ENCODE results near the gene VPS16. TPM values are rescaled to one million over a fixed set of nuclear protein-coding genes. Genes with fewer than 3 reads are reported as not detected.
A peak's percentile ranks its signal among the peaks of the same experiment; 100 is the strongest.

The VPS16 gene
- total and polyA plus RNA-seq, 2 of the 4 experiments (the other 2 are of a cell fraction) = 38.7 to 48.0 TPM

- Histone ChIP-seq H3K9ac (ENCODE audit: low read depth, low read length) (no peak overlapping the region), H3K23ac (ENCODE audit: low read depth, low read length) (no peak overlapping the region), H3K4me1 (ENCODE audit: control insufficient read depth, insufficient read depth, low read length) (peaks cover 32% of the 10 kb centered on the region), H3K27ac (ENCODE audit: insufficient read depth, low read length) (peak overlapping the region; percentile 56), H2BK15ac (ENCODE audit: low read depth, low read length) (peak overlapping the region; percentile 77), H4K8ac (ENCODE audit: low read depth in 2 of 2, low read length in 2 of 2) (peak overlapping the region; percentile 36 to 76), H3K36me3 (ENCODE audit: control insufficient read depth, insufficient read depth, low read length) (no peaks in the 10 kb centered on the region), H3K4me2 (ENCODE audit: low read depth, low read length) (no peak overlapping the region), H3K18ac (ENCODE audit: low read depth, low read length) (peak overlapping the region; percentile 56), H3K79me1 (ENCODE audit: low read depth in 1 of 2, low read length in 2 of 2) (0 out of 4 replicates have a peak, but pooled peaks cover 0 to 5% of the 10 kb centered on the region in 2 experiments), H2BK5ac (ENCODE audit: low read depth, low read length, poor library complexity, severe bottlenecking) (peak overlapping the region; percentile 62), H3K4me3 (ENCODE audit: insufficient read depth, low read depth, low read length) (no peak overlapping the region), H2AFZ (replicated peaks; ENCODE audit: low read length, poor library complexity) (peak overlapping the region; percentile 86), H2BK120ac (ENCODE audit: low read depth, low read length) (peak overlapping the region; percentile 92), H3K27me3 (ENCODE audit: control insufficient read depth, insufficient read depth, low read length) (no peaks in the 10 kb centered on the region), H4K5ac (ENCODE audit: low read depth, low read length) (peak overlapping the region; percentile 56), H4K91ac (ENCODE audit: insufficient read depth, low read depth, low read length) (peak overlapping the region; percentile 69), H2BK20ac (ENCODE audit: low read depth, low read length) (peak overlapping the region; percentile 91), H3K14ac (replicated peaks; ENCODE audit: low read depth, low read length) (peak overlapping the region; percentile 29), H3K9me3 (ENCODE audit: control insufficient read depth, insufficient read depth, low read length) (peaks cover 2% of the 10 kb centered on the region; the same call in 1 of the 2 replicates), H3K4ac (ENCODE audit: low read depth, low read length) (peak overlapping the region; percentile 85), H4K20me1 (ENCODE audit: insufficient read depth, low read length) (no peaks in the 10 kb centered on the region), H3K56ac (ENCODE audit: extremely low read depth, insufficient read depth, low read length) (0 out of 2 replicates have a peak overlapping the region, but pooled peaks have one; percentile 12), H2AK9ac (replicated peaks; ENCODE audit: low read depth, low read length, poor library complexity) (peak overlapping the region; percentile 42), H2AK5ac (ENCODE audit: low read depth, low read length) (peak overlapping the region; percentile 98), H3K9me1 (ENCODE audit: insufficient read depth, low read length) (peaks cover 28% of the 10 kb centered on the region)
- in situ Hi-C loops (cut with MboI; ENCODE audit: low sequenced_read_pairs) (loop anchor here (25.0 kb wide), 1 partner anchor 703 kb away; the partner anchor contains the start of gene STK35), dilution Hi-C loops (cut with HindIII; ENCODE audit: low sequenced_read_pairs, unreplicated experiment) (no loop called here), intact Hi-C loops (cut with micrococcal nuclease) (no loop called here)
- no peak for ATAC-seq (ENCODE audit: low read depth)
- ChIA-PET CTCF (no interaction called here), POLR2A (ENCODE audit: unreplicated experiment) (no interaction called here)
- no peak for DNase-seq
- BruUV-seq (replicated peaks) = no TSS peak
- TF ChIP-seq POLR2A (IDR thresholded peaks at IDR 0.05; ENCODE audit: low read depth, low read length) (no peak), CTCF (conservative IDR thresholded peaks at IDR 0.05; ENCODE audit: low read depth, low read length) (no peak), MAFK (IDR thresholded peaks at IDR 0.05; ENCODE audit: low read depth, low read length) (no peak), RAD21 (IDR thresholded peaks at IDR 0.05; ENCODE audit: low read length) (no peak), NFE2L2 (IDR thresholded peaks at IDR 0.05; ENCODE audit: low read depth, low read length) (no peak), ELK1 (IDR thresholded peaks at IDR 0.05; ENCODE audit: borderline replicate concordance, low read depth, low read length) (no peak), RCOR1 (IDR thresholded peaks at IDR 0.05; ENCODE audit: insufficient replicate concordance, low read length) (no peak), MXI1 (IDR thresholded peaks at IDR 0.05; ENCODE audit: borderline replicate concordance, low read depth, low read length) (no peak), CEBPB (IDR thresholded peaks at IDR 0.05; ENCODE audit: low read depth, low read length) (no peak), CHD1 (IDR thresholded peaks at IDR 0.05; ENCODE audit: low read depth, low read length) (no peak), BHLHE40 (IDR thresholded peaks at IDR 0.05; ENCODE audit: low read depth, low read length) (no peak), USF2 (IDR thresholded peaks at IDR 0.05; ENCODE audit: low read depth, low read length) (no peak), MAZ (IDR thresholded peaks at IDR 0.05; ENCODE audit: borderline replicate concordance, low read depth, low read length) (no peak), FOS (IDR thresholded peaks at IDR 0.05; ENCODE audit: low read depth, low read length) (no peak)
- 86% methylated on average over 2 of the region's 8 CpGs; no CpG with 5 or more reads in 1 of the 2 experiments for WGBS, 2 experiments (ENCODE audit: extremely low coverage in 2 of 2, insufficient read length in 1 of 2)
Measured at GRCh38 chr20:2815242-2815900, 25.2 kb upstream of the VPS16 start.
